HepG2 (cell line): ENCODE data around the gene SPATS2. TPM values are rescaled to one million over a fixed set of nuclear protein-coding genes. Genes with fewer than 3 reads are reported as not detected.

ENCODE experiments used
- ATAC-seq: fragments of 200-7000 bp; cut with Tn5 transposase; 3 replicates; pipeline ENCODE4 v1.9.1; 2020; ENCODE audit warnings: mild to moderate bottlenecking, moderate library complexity
- BruUV-seq: library from RNA; stranded (reverse); fragments of 400-500 nt; replicated peaks from 2 replicates; lab custom pipeline; 2021; lab: Mats Ljungman, UMichigan
- CTCF ChIA-PET: fragments of 300-600 bp; formaldehyde crosslinking; extraction: SDS; loops from one replicate; lab custom pipeline; 2021; ENCODE audit warnings: low total read pairs, inconsistent platforms, low intra/inter-chr PET ratio; lab: Yijun Ruan, JAX
- POLR2A ChIA-PET: fragments of 350-600 bp; sonication (Branson Sonifier 250); formaldehyde crosslinking; loops from one replicate; lab custom pipeline; 2020; ENCODE audit warnings: antibody characterized with exemption, inconsistent platforms; lab: Yijun Ruan, JAX
- DNase-seq: peaks from one replicate; pipeline ENCODE4 v3.0.0-alpha.2; 2015; ENCODE audit warnings: low spot score
- FAIRE-seq: peaks from 3 replicates; lab custom pipeline; 2011; peaks lifted over from hg19 to GRCh38; lab: Jason Lieb, UNC
- H2AFZ ChIP-seq: one replicate; pipeline ENCODE4 v1.6.1; 2011; ENCODE audit warnings: low read length, inconsistent platforms
- H3K27ac ChIP-seq: fragments of 300-600 bp; 3 replicates; pipeline ENCODE4 v1.8.0; 2011; ENCODE audit warnings: mixed run types, mild to moderate bottlenecking, mixed read lengths, low read length, inconsistent platforms; ENCODE audit not compliant: insufficient read depth; ENCODE audit errors: extremely low read length
- H3K27me3 ChIP-seq, 2 experiments: fragments of 200-600 bp in 1 of 2; 2 replicates in 1 of 2; 3 replicates in 1 of 2; pipeline versions ENCODE4 v1.6.0 to v1.8.0; 2011; ENCODE audit warnings: low read length in 2 of 2, mild to moderate bottlenecking in 2 of 2, moderate library complexity in 2 of 2, inconsistent platforms in 1 of 2; ENCODE audit not compliant: insufficient read depth in 2 of 2, control insufficient read depth in 1 of 2
- H3K36me3 ChIP-seq, 2 experiments: fragments of 200-600 bp in 1 of 2; replicated peaks in 1 of 2; 2 replicates in 1 of 2; 3 replicates in 1 of 2; pipeline versions ENCODE4 v1.5.1 to v1.8.0; 2011; ENCODE audit warnings: low read length in 2 of 2, inconsistent platforms in 1 of 2; ENCODE audit not compliant: insufficient read depth in 2 of 2, control insufficient read depth in 1 of 2
- H3K4me1 ChIP-seq: 2 replicates; pipeline ENCODE4 v1.5.1; 2012; ENCODE audit warnings: low read length, inconsistent platforms; ENCODE audit not compliant: insufficient read depth
- H3K4me2 ChIP-seq: 2 replicates; pipeline ENCODE4 v1.6.0; 2011; ENCODE audit warnings: low read depth, low read length, inconsistent platforms
- H3K4me3 ChIP-seq, 3 experiments: fragments of 200-600 bp in 1 of 3; sonication (generic), shearing (Covaris generic) in 1 of 3; replicated peaks in 1 of 3; 2 replicates each; pipeline ENCODE4 v1.5.1; 2011 to 2016; ENCODE audit warnings: low read length in 3 of 3, inconsistent platforms in 2 of 3, low read depth in 2 of 3, mild to moderate bottlenecking in 2 of 3, control low read depth in 1 of 3, mixed read lengths in 1 of 3; ENCODE audit not compliant: insufficient read depth in 1 of 3
- H3K79me2 ChIP-seq: one replicate; pipeline ENCODE4 v1.6.1; 2011; ENCODE audit warnings: low read length, inconsistent platforms; ENCODE audit not compliant: insufficient read depth
- H3K9ac ChIP-seq: 2 replicates; pipeline ENCODE4 v1.6.0; 2011; ENCODE audit warnings: mild to moderate bottlenecking, low read depth, low read length, inconsistent platforms; ENCODE audit not compliant: insufficient read depth
- H3K9me3 ChIP-seq: 2 replicates; pipeline ENCODE4 v1.5.1; 2012; ENCODE audit warnings: mild to moderate bottlenecking, low read length
- H4K20me1 ChIP-seq: 2 replicates; pipeline ENCODE4 v1.6.0; 2011; ENCODE audit warnings: inconsistent platforms, mild to moderate bottlenecking, low read length, moderate library complexity; ENCODE audit not compliant: insufficient read depth
- BCLAF1 ChIP-seq: fragments of 450-650 bp; IDR thresholded peaks from 2 replicates; pipeline ENCODE4 v1.6.1; 2017; ENCODE audit warnings: mild to moderate bottlenecking
- ETV5 ChIP-seq: IDR thresholded peaks from 2 replicates; pipeline ENCODE4 v1.6.1; 2018; ENCODE audit warnings: missing biosample characterization, missing genetic modification reagents, inconsistent platforms, borderline replicate concordance
- JUN ChIP-seq: sonication (generic); formaldehyde crosslinking; IDR thresholded peaks from 2 replicates; pipeline ENCODE4 v1.4.0; 2020; ENCODE audit warnings: mild to moderate bottlenecking, missing genetic modification reagents
- KMT2A ChIP-seq: sonication (generic); formaldehyde crosslinking; IDR thresholded peaks from 2 replicates; pipeline ENCODE4 v1.4.0; 2020; ENCODE audit warnings: missing genetic modification reagents
- MXD1 ChIP-seq: sonication (generic); formaldehyde crosslinking; IDR thresholded peaks from 2 replicates; pipeline ENCODE4 v1.4.0; 2020; ENCODE audit warnings: mild to moderate bottlenecking, missing genetic modification reagents
- MYNN ChIP-seq: sonication (generic); formaldehyde crosslinking; IDR thresholded peaks from 2 replicates; pipeline ENCODE4 v1.4.0; 2020; ENCODE audit warnings: mild to moderate bottlenecking, low read depth, missing genetic modification reagents
- NFIB ChIP-seq: sonication (generic); formaldehyde crosslinking; IDR thresholded peaks from 2 replicates; pipeline ENCODE4 v1.9.0; 2021; ENCODE audit warnings: missing genetic modification reagents, mild to moderate bottlenecking, borderline replicate concordance
- SOX6 ChIP-seq, 2 experiments: fragments of 450-650 bp in 1 of 2; sonication (generic) in 1 of 2; formaldehyde crosslinking in 1 of 2; IDR thresholded peaks; 2 replicates each; pipeline versions ENCODE4 v1.4.0 to v1.6.1; 2017 to 2020; ENCODE audit warnings: antibody characterized with exemption in 1 of 2, mild to moderate bottlenecking in 1 of 2, missing genetic modification reagents in 1 of 2
- ZBTB40 ChIP-seq, 2 experiments: fragments of 450-650 bp in 1 of 2; sonication (generic) in 1 of 2; formaldehyde crosslinking in 1 of 2; IDR thresholded peaks; 2 replicates each; pipeline versions ENCODE4 v1.6.1 to v1.8.0; 2016 to 2022; ENCODE audit warnings: antibody characterized with exemption in 1 of 2, mild to moderate bottlenecking in 1 of 2, missing genetic modification reagents in 1 of 2
- ZNF383 ChIP-seq: sonication (generic); formaldehyde crosslinking; IDR thresholded peaks from 2 replicates; pipeline ENCODE4 v1.4.0; 2020; ENCODE audit warnings: missing genetic modification reagents, mild to moderate bottlenecking, borderline replicate concordance
- ZNF746 ChIP-seq: sonication (generic); formaldehyde crosslinking; IDR thresholded peaks from 2 replicates; pipeline ENCODE4 v1.8.0; 2022; ENCODE audit warnings: mild to moderate bottlenecking, missing genetic modification reagents
- ZNF878 ChIP-seq: sonication (generic); formaldehyde crosslinking; IDR thresholded peaks from 2 replicates; pipeline ENCODE4 v1.8.1; 2023; ENCODE audit warnings: mild to moderate bottlenecking, missing genetic modification reagents, moderate library complexity
- WGBS: methylation state at CpG from one replicate; pipeline ENCODE4 v1.1.6; 2017; ENCODE audit warnings: low lambda C conversion rate; 5-methylcytosine and 5-hydroxymethylcytosine counted together
- in situ Hi-C: cut with HindIII; loops from 2 replicates; pipeline ENCODE4 v1.10.0; 2017; ENCODE audit warnings: low pct_unique_long_range_greater_than_20kb; ENCODE audit not compliant: extremely low pct_ligation_motif_present
- intact Hi-C: fragments of 100-400 bp; cut with micrococcal nuclease; formaldehyde crosslinking; loops from one replicate; pipeline ENCODE4 v1.10.0; 2022; ENCODE audit not compliant: unreplicated experiment
- polyA plus RNA-seq, 8 experiments: library from polyadenylated mRNA; depleted of rRNA in 3 of 8; stranded (reverse) in 7 of 8; unstranded in 1 of 8; fragments of >200 nt; fragmentation: Illumina TruSeq in 4 of 8; extraction: Trizol in 4 of 8; gene quantifications; 2 replicates each; pipeline versions ENCODE4 v1.2.1 to v1.2.3, GENCODE V29; 2011 to 2016; ENCODE audit warnings: low read depth in 4 of 8, missing spikeins in 1 of 8, mixed read lengths in 1 of 8; ENCODE audit not compliant: insufficient read depth in 1 of 8
- total RNA-seq, 5 experiments: library from RNA; depleted of rRNA; stranded (reverse); fragments of >200 nt; fragmentation: Illumina TruSeq; extraction: Trizol; gene quantifications; 2 replicates each; pipeline ENCODE4 v1.2.3, GENCODE V29; 2016; ENCODE audit warnings: low read depth in 1 of 5

SPATS2 gene
- total and polyA plus RNA-seq, 2 of the 13 experiments (the other 11 are each of a cell fraction or from before 2014, with no cell fraction given) = 19.3 to 28.1 TPM

- FAIRE-seq (no peak), DNase-seq (no peak), ATAC-seq (no peak)
- POLR2A ChIA-PET = no interaction called here
- Histone ChIP-seq H4K20me1 (no peaks in the 10 kb centered on the region), H3K9ac (no peak overlapping the region), H3K36me3 (no peaks in the 10 kb centered on the region), H3K4me1 (peaks cover 26% of the 10 kb centered on the region), H3K9me3 (no peaks in the 10 kb centered on the region), H3K27me3 (no peaks in the 10 kb centered on the region), H2AFZ (no peak overlapping the region), H3K4me2 (no peak overlapping the region), H3K4me3 (no peak overlapping the region), H3K27ac (no peak overlapping the region), H3K79me2 (peaks cover 9% of the 10 kb centered on the region)
- CTCF ChIA-PET = no interaction called here
- 100% methylated on average over 2 of the region's 2 CpGs for WGBS
- intact Hi-C loops (no loop called here), in situ Hi-C loops (no loop called here)
- no TSS peak for BruUV-seq
- TF ChIP-seq MYNN (CRISPR knock-in tag) (no peak), NFIB (CRISPR knock-in tag) (no peak), ZNF746 (CRISPR knock-in tag) (no peak), ZNF878 (CRISPR knock-in tag) (no peak), KMT2A (CRISPR knock-in tag) (no peak), JUN (CRISPR knock-in tag) (no peak), MXD1 (no peak), BCLAF1 (no peak), ZNF383 (CRISPR knock-in tag) (no peak), ZBTB40 (IDR thresholded peaks at IDR 0.05) (no peak), ZBTB40 (CRISPR knock-in tag; IDR thresholded peaks at IDR 0.05) (no peak), SOX6 (IDR thresholded peaks at IDR 0.05) (no peak), SOX6 (CRISPR knock-in tag; IDR thresholded peaks at IDR 0.05) (no peak), ETV5 (CRISPR knock-in tag) (no peak)
Observed at GRCh38 chr12:49456131-49456679, 88.9 kb downstream of the SPATS2 start.
